NCI-H526 (cell line): Measurements from ENCODE around the gene NF1.
"Not testable (repeated sequence)": the region's sequence is repeated elsewhere in the genome, so short reads cannot be mapped to it uniquely, and the experiment has no call there.

ENCODE experiments used
- DNase-seq, 2 experiments: peaks; one replicate each; lab custom pipeline; 2025; lab: John Stamatoyannopoulos, UW

The NF1 gene

GRCh38 chr17:31329221-31329620 is 234.4 kb downstream of the NF1 start:
- no peak for DNase-seq

GRCh38 chr17:31339906-31340661 is 245.3 kb downstream of the NF1 start:
- no peak for DNase-seq

GRCh38 chr17:31345191-31345747 is 250.5 kb downstream of the NF1 start:
- DNase-seq: not testable (repeated sequence)

GRCh38 chr17:31349454-31349853 is 254.7 kb downstream of the NF1 start:
- no peak for DNase-seq

GRCh38 chr17:31355935-31356334 is 261.2 kb downstream of the NF1 start:
- DNase-seq: no peak

- DNase-seq: no peak
Measured at GRCh38 chr17:31357091-31357490, 262.3 kb downstream of the NF1 start.

GRCh38 chr17:31357839-31358394 is 263.1 kb downstream of the NF1 start:
- peak in 1 of 2 experiments; percentile 36 for DNase-seq

GRCh38 chr17:31364012-31364411 is 269.2 kb downstream of the NF1 start:
- no peak for DNase-seq

GRCh38 chr17:31366088-31366487 is 271.3 kb downstream of the NF1 start:
- DNase-seq: no peak

- DNase-seq: no peak
Measured at GRCh38 chr17:31369266-31369665, 274.5 kb downstream of the NF1 start.

GRCh38 chr17:31371511-31372097 is 276.8 kb downstream of the NF1 start:
- peak in 1 of 2 experiments; percentile 6 for DNase-seq

- DNase-seq: peak; percentile 56 to 82
Measured at GRCh38 chr17:31373150-31374093, 278.6 kb downstream of the NF1 start.

GRCh38 chr17:31374094-31374447 is 279.3 kb downstream of the NF1 start:
- no peak for DNase-seq

GRCh38 chr17:31374503-31374902 is 279.7 kb downstream of the NF1 start:
- DNase-seq: no peak

- no peak for DNase-seq
Measured at GRCh38 chr17:31378638-31379037, 283.9 kb downstream of the NF1 start.

- no peak for DNase-seq
Measured at GRCh38 chr17:31379597-31380205, 284.9 kb downstream of the NF1 start.

GRCh38 chr17:31381165-31381668 is 286.4 kb downstream of the NF1 start:
- no peak for DNase-seq

- DNase-seq: not testable (repeated sequence)
Measured at GRCh38 chr17:31382668-31383275, 288.0 kb downstream of the NF1 start.

- DNase-seq: peak in 1 of 2 experiments; percentile 31
Measured at GRCh38 chr17:31383488-31383887, 288.7 kb downstream of the NF1 start.

GRCh38 chr17:31385428-31386285 is 290.9 kb downstream of the NF1 start:
- DNase-seq: no peak
